DMS114 treated with DMSO at 0.1 percent for 48 hours (cell line): Measurements from ENCODE around the gene CTSC.
"Not testable (repeated sequence)": the region's sequence is repeated elsewhere in the genome, so short reads cannot be mapped to it uniquely, and the experiment has no call there.

Source experiments
- DNase-seq: peaks from one replicate; lab custom pipeline; 2025; ENCODE audit not compliant: unreplicated experiment; lab: John Stamatoyannopoulos, UW

CTSC gene

GRCh38 chr11:88284336-88285050 lies 53.0 kb downstream of the CTSC start:
- DNase-seq: no peak

- DNase-seq: no peak
Observed at GRCh38 chr11:88282747-88283515, 54.6 kb downstream of the CTSC start.

- DNase-seq: no peak
Observed at GRCh38 chr11:88281317-88281712, 56.2 kb downstream of the CTSC start.

- DNase-seq: no peak
Observed at GRCh38 chr11:88280673-88281316, 56.7 kb downstream of the CTSC start.

GRCh38 chr11:88277349-88277915 lies 60.1 kb downstream of the CTSC start:
- no peak for DNase-seq

- DNase-seq: no peak
Observed at GRCh38 chr11:88275636-88276035, 61.9 kb downstream of the CTSC start.

GRCh38 chr11:88266919-88267318 lies 70.6 kb downstream of the CTSC start:
- no peak for DNase-seq

GRCh38 chr11:88266157-88266556 lies 71.4 kb downstream of the CTSC start:
- DNase-seq: no peak

- DNase-seq: no peak
Observed at GRCh38 chr11:88259431-88259830, 78.1 kb downstream of the CTSC start.

- DNase-seq: no peak
Observed at GRCh38 chr11:88252208-88252607, 85.3 kb downstream of the CTSC start.

- no peak for DNase-seq
Observed at GRCh38 chr11:88250566-88251242, 86.8 kb downstream of the CTSC start.

- no peak for DNase-seq
Observed at GRCh38 chr11:88249706-88250105, 87.8 kb downstream of the CTSC start.

- no peak for DNase-seq
Observed at GRCh38 chr11:88246696-88247095, 90.8 kb downstream of the CTSC start.

- DNase-seq: not testable (repeated sequence)
Observed at GRCh38 chr11:88245576-88245975, 92.0 kb downstream of the CTSC start.
